Epithelial cell of prostate (primary cell): ENCODE data around the gene CHD6.

ENCODE experiments used
- DNase-seq: peaks from one replicate; pipeline ENCODE4 v3.0.0-alpha.2; 2011; ENCODE audit warnings: low read depth, low spot score
- H3K27ac ChIP-seq: fragments of 450-650 bp; 2 replicates; pipeline ENCODE4 v1.5.1; 2017; ENCODE audit warnings: mild to moderate bottlenecking

The CHD6 gene

GRCh38 chr20:41623625-41624375 lies 5.6 kb upstream of the CHD6 start:
- no peak for DNase-seq
- no peak overlapping the region for H3K27ac ChIP-seq

- no peak overlapping the region for H3K27ac ChIP-seq
- DNase-seq = no peak
Observed at GRCh38 chr20:41622584-41622983, 4.4 kb upstream of the CHD6 start.

- H3K27ac ChIP-seq = no peak overlapping the region
- DNase-seq = no peak
Observed at GRCh38 chr20:41621971-41622370, 3.8 kb upstream of the CHD6 start.

- no peak for DNase-seq
- H3K27ac ChIP-seq = no peak overlapping the region
Observed at GRCh38 chr20:41621421-41621820, 3.2 kb upstream of the CHD6 start.

- no peak for DNase-seq
- H3K27ac ChIP-seq = no peak overlapping the region
Observed at GRCh38 chr20:41619360-41620100, 1.4 kb upstream of the CHD6 start.

- no peak overlapping the region for H3K27ac ChIP-seq
- DNase-seq = no peak
Observed at GRCh38 chr20:41618807-41619311, 682 bp upstream of the CHD6 start.

GRCh38 chr20:41617059-41617901 lies 897 bp downstream of the CHD6 start:
- no peak for DNase-seq

GRCh38 chr20:41616228-41616627 lies 1.9 kb downstream of the CHD6 start:
- H3K27ac ChIP-seq = no peak overlapping the region
- no peak for DNase-seq

More at GRCh38 chr20:41617059-41617901, 897 bp downstream of the CHD6 start:
- peak overlapping the region; percentile 63 for H3K27ac ChIP-seq

GRCh38 chr20:41615676-41616075 lies 2.5 kb downstream of the CHD6 start:
- DNase-seq = no peak
- H3K27ac ChIP-seq = no peak overlapping the region

- DNase-seq = no peak
- no peak overlapping the region for H3K27ac ChIP-seq
Observed at GRCh38 chr20:41615110-41615509, 3.1 kb downstream of the CHD6 start.

- H3K27ac ChIP-seq = no peak overlapping the region
- no peak for DNase-seq
Observed at GRCh38 chr20:41613321-41613720, 4.9 kb downstream of the CHD6 start.

- no peak for DNase-seq
- no peak overlapping the region for H3K27ac ChIP-seq
Observed at GRCh38 chr20:41609474-41609873, 8.7 kb downstream of the CHD6 start.

- no peak overlapping the region for H3K27ac ChIP-seq
- DNase-seq = no peak
Observed at GRCh38 chr20:41608606-41609005, 9.6 kb downstream of the CHD6 start.

GRCh38 chr20:41607791-41608190 lies 10.4 kb downstream of the CHD6 start:
- H3K27ac ChIP-seq = no peak overlapping the region
- no peak for DNase-seq

GRCh38 chr20:41604002-41604401 lies 14.2 kb downstream of the CHD6 start:
- DNase-seq = no peak
- H3K27ac ChIP-seq = no peak overlapping the region

GRCh38 chr20:41601742-41602141 lies 16.4 kb downstream of the CHD6 start:
- no peak overlapping the region for H3K27ac ChIP-seq
- DNase-seq = no peak

GRCh38 chr20:41600926-41601631 lies 17.1 kb downstream of the CHD6 start:
- no peak overlapping the region for H3K27ac ChIP-seq
- DNase-seq = no peak

- no peak for DNase-seq
- no peak overlapping the region for H3K27ac ChIP-seq
Observed at GRCh38 chr20:41599699-41600104, 18.5 kb downstream of the CHD6 start.

- no peak overlapping the region for H3K27ac ChIP-seq
- no peak for DNase-seq
Observed at GRCh38 chr20:41598719-41599118, 19.5 kb downstream of the CHD6 start.
